GM10248 (cell line): ENCODE measurements around the gene SMOC2.

Source experiments
- CTCF ChIA-PET: fragments of 300-600 bp; sonication (Branson Sonifier 250); formaldehyde crosslinking; extraction: SDS; loops from one replicate; lab custom pipeline; 2021; ENCODE audit warnings: antibody characterized with exemption; lab: Yijun Ruan, JAX
- POLR2A ChIA-PET: fragments of 350-650 bp; sonication (Branson Sonifier 250); formaldehyde crosslinking; extraction: SDS; loops from one replicate; lab custom pipeline; 2020; ENCODE audit warnings: antibody characterized with exemption; lab: Yijun Ruan, JAX
- DNase-seq: peaks from one replicate; pipeline ENCODE4 v3.0.0; 2012; ENCODE audit errors: extremely low spot score
- CTCF ChIP-seq: IDR thresholded peaks from 2 replicates; pipeline ENCODE4 v1.5.1; 2012; ENCODE audit warnings: mild to moderate bottlenecking, low read depth; ENCODE audit errors: extremely low read depth, missing control alignments, control extremely low read depth

The SMOC2 gene

GRCh38 chr6:168457653-168457934 lies 16.6 kb downstream of the SMOC2 start:
- no peak for TF ChIP-seq CTCF
- ChIA-PET POLR2A (no interaction called here), CTCF (no interaction called here)
- no peak for DNase-seq

- ChIA-PET POLR2A (no interaction called here), CTCF (no interaction called here)
- TF ChIP-seq CTCF: no peak
- no peak for DNase-seq
Observed at GRCh38 chr6:168458101-168458500, 17.1 kb downstream of the SMOC2 start.

- CTCF ChIA-PET: no interaction called here
- POLR2A ChIA-PET: no interaction called here
- DNase-seq: no peak
- TF ChIP-seq CTCF: no peak
Observed at GRCh38 chr6:168459572-168459971, 18.6 kb downstream of the SMOC2 start.

GRCh38 chr6:168462289-168462853 lies 21.4 kb downstream of the SMOC2 start:
- POLR2A ChIA-PET: no interaction called here
- no peak for TF ChIP-seq CTCF
- CTCF ChIA-PET: no interaction called here
- no peak for DNase-seq

- POLR2A ChIA-PET: no interaction called here
Observed at GRCh38 chr6:168464546-168464945, 23.6 kb downstream of the SMOC2 start.

GRCh38 chr6:168468045-168468444 lies 27.1 kb downstream of the SMOC2 start:
- ChIA-PET POLR2A (no interaction called here), CTCF (no interaction called here)

More at GRCh38 chr6:168464546-168464945, 23.6 kb downstream of the SMOC2 start:
- no peak for TF ChIP-seq CTCF
- CTCF ChIA-PET: no interaction called here
- DNase-seq: no peak

More at GRCh38 chr6:168468045-168468444, 27.1 kb downstream of the SMOC2 start:
- DNase-seq: no peak
- TF ChIP-seq CTCF: no peak
